SK-N-SH (cell line): Measurements from ENCODE around the gene SPATA12. TPM values are rescaled to one million over a fixed set of nuclear protein-coding genes. Genes with fewer than 3 reads are reported as not detected.

Experiments used
- CTCF ChIA-PET: fragments of 300-600, 350-600 bp; formaldehyde crosslinking; extraction: SDS; loops from one replicate; lab custom pipeline; 2021; lab: Yijun Ruan, JAX
- POLR2A ChIA-PET: fragments of 350-600 bp; sonication (Branson Sonifier 250); formaldehyde crosslinking; extraction: SDS; loops from one replicate; lab custom pipeline; 2020; ENCODE audit warnings: antibody characterized with exemption, inconsistent platforms; lab: Yijun Ruan, JAX
- DNase-seq: peaks from one replicate; pipeline ENCODE4 v3.0.0; 2012
- H2AFZ ChIP-seq: fragments of 200-600 bp; sonication (generic); 2 replicates; pipeline ENCODE4 v1.8.1; 2016; ENCODE audit warnings: antibody characterized with exemption, mild to moderate bottlenecking, low read depth
- H3F3A ChIP-seq: fragments of 200-600 bp; sonication (generic); replicated peaks from 2 replicates; pipeline ENCODE3; 2016; ENCODE audit warnings: antibody characterized with exemption, mild to moderate bottlenecking; ENCODE audit not compliant: insufficient read depth
- H3K27ac ChIP-seq, 2 experiments: fragments of 200-500 bp in 1 of 2; fragments of 200-600 bp in 1 of 2; sonication (Bioruptor generic) in 1 of 2; sonication (generic), shearing (Covaris generic) in 1 of 2; 2 replicates each; pipeline versions ENCODE4 v1.5.1 to v1.6.1; 2014 to 2016; ENCODE audit warnings: low read depth in 2 of 2, inconsistent platforms in 1 of 2, low read length in 1 of 2, mild to moderate bottlenecking in 1 of 2, mixed read lengths in 1 of 2
- H3K27me3 ChIP-seq: fragments of 200-600 bp; sonication (generic), shearing (Covaris generic); 2 replicates; pipeline ENCODE4 v1.6.1; 2016; ENCODE audit warnings: mixed run types; ENCODE audit not compliant: insufficient read depth
- H3K36me3 ChIP-seq, 2 experiments: fragments of 200-500 bp in 1 of 2; fragments of 200-600 bp in 1 of 2; sonication (Bioruptor generic) in 1 of 2; sonication (generic) in 1 of 2; replicated peaks in 1 of 2; 2 replicates each; pipeline versions ENCODE3 to v1.5.1; 2014 to 2016; ENCODE audit warnings: low read length in 1 of 2, mild to moderate bottlenecking in 1 of 2; ENCODE audit not compliant: insufficient read depth in 2 of 2, control insufficient read depth in 1 of 2
- H3K4me1 ChIP-seq, 2 experiments: fragments of 200-500 bp in 1 of 2; fragments of 200-600 bp in 1 of 2; sonication (Bioruptor generic) in 1 of 2; sonication (generic), shearing (Covaris generic) in 1 of 2; 2 replicates each; pipeline versions ENCODE4 v1.5.1 to v1.6.1; 2014 to 2016; ENCODE audit warnings: low read depth in 1 of 2, low read length in 1 of 2, mixed run types in 1 of 2; ENCODE audit not compliant: insufficient read depth in 2 of 2, control insufficient read depth in 1 of 2
- H3K4me2 ChIP-seq: fragments of 200-600 bp; sonication (generic), shearing (Covaris generic); 2 replicates; pipeline ENCODE4 v1.6.1; 2017; ENCODE audit warnings: mixed run types
- H3K4me3 ChIP-seq, 2 experiments: fragments of 200-500 bp in 1 of 2; fragments of 200-600 bp in 1 of 2; sonication (Bioruptor generic) in 1 of 2; sonication (generic), shearing (Covaris generic) in 1 of 2; 2 replicates each; pipeline versions ENCODE4 v1.5.1 to v1.8.1; 2014 to 2016; ENCODE audit warnings: low read depth in 2 of 2, inconsistent platforms in 1 of 2, low read length in 1 of 2, mild to moderate bottlenecking in 1 of 2, mixed read lengths in 1 of 2, moderate library complexity in 1 of 2
- H3K79me2 ChIP-seq: fragments of 200-600 bp; sonication (generic); 2 replicates; pipeline ENCODE4 v1.8.1; 2017; ENCODE audit warnings: mild to moderate bottlenecking; ENCODE audit not compliant: insufficient read depth
- H3K9ac ChIP-seq: fragments of 200-600 bp; sonication (generic); 2 replicates; pipeline ENCODE4 v1.6.1; 2017; ENCODE audit warnings: mixed run types
- H3K9me2 ChIP-seq: fragments of 200-600 bp; sonication (generic); 2 replicates; pipeline ENCODE4 v1.6.1; 2017; ENCODE audit warnings: mixed run types
- H3K9me3 ChIP-seq: fragments of 200-600 bp; sonication (generic); 2 replicates; pipeline ENCODE4 v1.6.1; 2017; ENCODE audit warnings: mixed run types, mild to moderate bottlenecking, moderate library complexity
- H4K20me1 ChIP-seq: fragments of 200-600 bp; sonication (generic); 2 replicates; pipeline ENCODE4 v1.6.1; 2017; ENCODE audit warnings: mild to moderate bottlenecking, mixed run types; ENCODE audit not compliant: insufficient read depth
- CHD2 ChIP-seq: fragments of 150-350 bp; IDR thresholded peaks from 2 replicates; pipeline ENCODE4 v1.6.1; 2018; ENCODE audit warnings: low read length; ENCODE audit not compliant: partially characterized antibody
- EP300 ChIP-seq, 2 experiments: IDR thresholded peaks; 2 replicates each; pipeline versions ENCODE4 v1.4.0 to v1.6.1; 2012; ENCODE audit warnings: borderline replicate concordance in 1 of 2, low read depth in 1 of 2, low read length in 1 of 2
- FOSL2 ChIP-seq: IDR thresholded peaks from 2 replicates; pipeline ENCODE4 v1.4.0; 2012; ENCODE audit warnings: low read depth, mild to moderate bottlenecking, moderate library complexity, borderline replicate concordance
- FOXM1 ChIP-seq: IDR thresholded peaks from 2 replicates; pipeline ENCODE4 v1.4.0; 2012; ENCODE audit warnings: low read depth, mild to moderate bottlenecking
- GATA2 ChIP-seq: sonication (generic); formaldehyde crosslinking; IDR thresholded peaks from 2 replicates; pipeline ENCODE4 v1.5.0; 2020; ENCODE audit warnings: mild to moderate bottlenecking, missing genetic modification reagents
- JUND ChIP-seq: IDR thresholded peaks from 2 replicates; pipeline ENCODE4 v1.4.0; 2012
- MXI1 ChIP-seq: IDR thresholded peaks from 2 replicates; pipeline ENCODE4 v1.6.1; 2012; ENCODE audit warnings: mild to moderate bottlenecking, low read depth, low read length, improper control_type of control experiment
- NFIC ChIP-seq: IDR thresholded peaks from 2 replicates; pipeline ENCODE4 v1.4.0; 2012; ENCODE audit warnings: borderline replicate concordance
- POLR2AphosphoS5 ChIP-seq: IDR thresholded peaks from 2 replicates; pipeline ENCODE4 v1.6.1; 2012; ENCODE audit warnings: low read depth, low read length
- RCOR1 ChIP-seq: fragments of 150-350 bp; IDR thresholded peaks from 2 replicates; pipeline ENCODE4 v1.6.1; 2017; ENCODE audit warnings: antibody characterized with exemption, low read length
- RFX5 ChIP-seq: IDR thresholded peaks from 2 replicates; pipeline ENCODE4 v1.6.1; 2012; ENCODE audit warnings: mild to moderate bottlenecking, improper control_type of control experiment, low read length
- SIN3A ChIP-seq: IDR thresholded peaks from 2 replicates; pipeline ENCODE4 v1.6.1; 2012; ENCODE audit warnings: low read depth, mild to moderate bottlenecking, low read length, moderate library complexity, borderline replicate concordance
- SMC3 ChIP-seq: IDR thresholded peaks from 2 replicates; pipeline ENCODE4 v1.6.1; 2012; ENCODE audit warnings: low read depth, low read length, improper control_type of control experiment
- TAF1 ChIP-seq: IDR thresholded peaks from 2 replicates; pipeline ENCODE4 v1.6.1; 2012; ENCODE audit warnings: low read depth, mild to moderate bottlenecking, low read length, moderate library complexity, borderline replicate concordance
- YY1 ChIP-seq: IDR thresholded peaks from 2 replicates; pipeline ENCODE4 v1.4.0; 2012; ENCODE audit warnings: low read depth, mild to moderate bottlenecking
- WGBS: methylation state at CpG from one replicate; pipeline ENCODE4 v1.1.6; 2017; ENCODE audit warnings: low lambda C conversion rate; 5-methylcytosine and 5-hydroxymethylcytosine counted together
- polyA plus RNA-seq, 3 experiments: library from polyadenylated mRNA; depleted of rRNA; stranded (reverse); fragments of >200 nt; gene quantifications; 2 replicates each; pipeline ENCODE4 v1.2.3, GENCODE V29; 2012
- TF ChIP-seq, protein P1 (sequence below): IDR thresholded peaks from 2 replicates; pipeline ENCODE4 v1.4.0; 2012; ENCODE audit warnings: low read depth, borderline replicate concordance
- TF ChIP-seq, protein P2 (sequence below): fragments of 150-350 bp; IDR thresholded peaks from 2 replicates; pipeline ENCODE4 v1.6.1; 2017; ENCODE audit warnings: antibody characterized with exemption, low read length, low read depth, borderline replicate concordance
- TF ChIP-seq, protein P3 (sequence below): fragments of 150-350 bp; IDR thresholded peaks from 2 replicates; pipeline ENCODE4 v1.6.1; 2016; ENCODE audit warnings: mild to moderate bottlenecking, low read depth, low read length

The SPATA12 gene
- polyA plus RNA-seq, 1 of the 3 experiments (the other 2 are of a cell fraction), result 0.33 TPM

DNA sequence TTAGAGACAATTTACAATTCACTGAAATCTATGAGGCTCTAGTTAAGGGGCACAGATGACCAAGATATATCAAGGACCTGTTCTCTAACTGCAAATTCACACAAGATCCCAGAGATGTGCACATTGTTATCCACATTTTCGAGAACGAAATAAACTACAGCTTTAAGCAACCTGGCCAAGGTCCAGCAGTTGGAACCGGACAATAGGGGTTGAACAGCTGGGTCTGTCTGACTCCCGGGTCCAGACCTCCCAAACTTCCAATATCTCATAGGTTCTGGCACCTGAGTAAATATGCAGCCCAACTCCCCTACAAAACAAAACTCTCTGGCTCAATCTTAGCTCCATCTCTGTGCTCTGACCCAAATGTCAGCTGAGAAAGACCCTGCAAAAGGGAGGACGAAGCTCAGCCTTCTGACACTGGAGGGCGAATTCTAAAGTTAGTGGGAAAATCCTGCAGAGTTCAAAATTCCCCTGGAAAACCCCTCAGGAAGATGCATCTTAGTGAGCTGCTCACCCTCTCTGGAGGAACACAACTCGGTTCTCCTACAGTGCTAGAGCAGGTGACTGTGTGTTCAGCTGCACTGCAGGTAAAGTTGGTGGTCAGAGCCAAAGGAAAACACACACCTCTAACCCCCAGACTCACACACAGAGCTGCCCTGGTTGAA lies 14.2 kb upstream of the SPATA12 start:
- H3K79me2 ChIP-seq, result no peaks in the 10 kb centered on the region
- DNase-seq, result no peak
- no peak overlapping the region for H3K27ac ChIP-seq
- WGBS, result 74% methylated on average over 7 of the region's 7 CpGs
- H3K36me3 ChIP-seq, result no peaks in the 10 kb centered on the region
- no peak overlapping the region for H2AFZ ChIP-seq
- H3K4me2 ChIP-seq, result no peak overlapping the region
- no peaks in the 10 kb centered on the region for H3K9me2 ChIP-seq
- TF ChIP-seq TAF1 (no peak), JUND (no peak), SMC3 (no peak), RCOR1 (no peak), RFX5 (no peak), CHD2 (no peak), NFIC (no peak), POLR2AphosphoS5 (no peak), SIN3A (no peak), FOXM1 (no peak), FOSL2 (no peak), YY1 (no peak), EP300 (IDR thresholded peaks at IDR 0.05; ENCODE audit: borderline replicate concordance in 1 of 2, low read depth in 1 of 2, low read length in 1 of 2) (no peak)
- TF ChIP-seq, protein P1, sequence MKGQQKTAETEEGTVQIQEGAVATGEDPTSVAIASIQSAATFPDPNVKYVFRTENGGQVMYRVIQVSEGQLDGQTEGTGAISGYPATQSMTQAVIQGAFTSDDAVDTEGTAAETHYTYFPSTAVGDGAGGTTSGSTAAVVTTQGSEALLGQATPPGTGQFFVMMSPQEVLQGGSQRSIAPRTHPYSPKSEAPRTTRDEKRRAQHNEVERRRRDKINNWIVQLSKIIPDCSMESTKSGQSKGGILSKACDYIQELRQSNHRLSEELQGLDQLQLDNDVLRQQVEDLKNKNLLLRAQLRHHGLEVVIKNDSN, result no peak
- TF ChIP-seq, protein P2, sequence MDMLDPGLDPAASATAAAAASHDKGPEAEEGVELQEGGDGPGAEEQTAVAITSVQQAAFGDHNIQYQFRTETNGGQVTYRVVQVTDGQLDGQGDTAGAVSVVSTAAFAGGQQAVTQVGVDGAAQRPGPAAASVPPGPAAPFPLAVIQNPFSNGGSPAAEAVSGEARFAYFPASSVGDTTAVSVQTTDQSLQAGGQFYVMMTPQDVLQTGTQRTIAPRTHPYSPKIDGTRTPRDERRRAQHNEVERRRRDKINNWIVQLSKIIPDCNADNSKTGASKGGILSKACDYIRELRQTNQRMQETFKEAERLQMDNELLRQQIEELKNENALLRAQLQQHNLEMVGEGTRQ, result no peak
- H3K27me3 ChIP-seq, result no peaks in the 10 kb centered on the region
- H3K9ac ChIP-seq, result no peak overlapping the region
- no peak overlapping the region for H3K4me3 ChIP-seq
- H3K4me1 ChIP-seq, result peaks cover 0 to 7% of the 10 kb centered on the region in 2 experiments; a peak in 1 of 4 replicates
- no peaks in the 10 kb centered on the region for H3F3A ChIP-seq
- CTCF ChIA-PET, result interaction anchor here (0.9 to 1.5 kb wide), 4 partner anchors 8 to 344 kb away, joined by 3 to 5 read pairs (median 4); no protein-coding TSS in a partner anchor
- H3K9me3 ChIP-seq, result no peaks in the 10 kb centered on the region
- no peaks in the 10 kb centered on the region for H4K20me1 ChIP-seq
- POLR2A ChIA-PET, result no interaction called here

DNA sequence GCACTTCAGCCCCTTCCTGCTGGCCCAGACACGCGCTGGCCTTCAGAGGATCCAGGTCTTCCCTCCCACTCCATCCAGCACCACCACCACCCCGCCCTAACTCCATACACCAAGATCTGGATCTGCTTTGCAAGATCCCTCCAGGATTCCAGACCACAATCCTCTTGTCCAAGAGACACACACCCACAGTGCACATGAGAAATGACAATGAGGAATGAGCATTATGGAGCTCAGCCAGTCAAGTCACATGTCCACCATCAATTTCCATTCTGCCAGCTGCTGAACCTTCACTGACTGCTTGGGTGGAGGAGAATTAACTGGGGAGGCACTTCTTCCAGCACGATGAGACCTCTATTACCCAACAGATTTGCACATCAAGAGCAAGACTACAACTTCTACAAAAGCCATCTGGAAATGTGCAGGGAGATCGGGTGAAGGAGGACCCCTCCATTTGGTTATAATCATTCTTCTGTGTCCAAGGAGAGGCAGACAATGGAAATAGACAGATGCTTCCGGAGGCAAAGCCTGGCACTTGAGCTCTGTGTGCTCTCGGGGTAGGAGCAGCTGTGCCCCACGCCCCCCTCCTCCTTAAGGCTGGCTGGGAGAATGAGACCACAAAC lies 12.3 kb upstream of the SPATA12 start:
- H3K36me3 ChIP-seq, result no peaks in the 10 kb centered on the region
- no peaks in the 10 kb centered on the region for H3K9me2 ChIP-seq
- H3K27ac ChIP-seq, result no peak overlapping the region
- H3K79me2 ChIP-seq, result no peaks in the 10 kb centered on the region
- H3K9me3 ChIP-seq, result no peaks in the 10 kb centered on the region
- no peak overlapping the region for H3K4me3 ChIP-seq
- POLR2A ChIA-PET, result no interaction called here
- no peak for TF ChIP-seq GATA2 (CRISPR knock-in tag)
- no peak for TF ChIP-seq MXI1
- TF ChIP-seq, protein P2, result no peak
- TF ChIP-seq, protein P3, sequence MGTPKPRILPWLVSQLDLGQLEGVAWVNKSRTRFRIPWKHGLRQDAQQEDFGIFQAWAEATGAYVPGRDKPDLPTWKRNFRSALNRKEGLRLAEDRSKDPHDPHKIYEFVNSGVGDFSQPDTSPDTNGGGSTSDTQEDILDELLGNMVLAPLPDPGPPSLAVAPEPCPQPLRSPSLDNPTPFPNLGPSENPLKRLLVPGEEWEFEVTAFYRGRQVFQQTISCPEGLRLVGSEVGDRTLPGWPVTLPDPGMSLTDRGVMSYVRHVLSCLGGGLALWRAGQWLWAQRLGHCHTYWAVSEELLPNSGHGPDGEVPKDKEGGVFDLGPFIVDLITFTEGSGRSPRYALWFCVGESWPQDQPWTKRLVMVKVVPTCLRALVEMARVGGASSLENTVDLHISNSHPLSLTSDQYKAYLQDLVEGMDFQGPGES, result no peak
- no peak for TF ChIP-seq EP300 (IDR thresholded peaks at IDR 0.05; ENCODE audit: borderline replicate concordance in 1 of 2, low read depth in 1 of 2, low read length in 1 of 2)
- TF ChIP-seq, protein P1, result peak; percentile 40; the same call in 1 of the 2 replicates
- no peaks in the 10 kb centered on the region for H3K27me3 ChIP-seq
- no peak for DNase-seq
- H2AFZ ChIP-seq, result no peak overlapping the region
- no peak overlapping the region for H3K4me2 ChIP-seq
- H4K20me1 ChIP-seq, result no peaks in the 10 kb centered on the region
- H3F3A ChIP-seq, result no peaks in the 10 kb centered on the region
- H3K9ac ChIP-seq, result no peak overlapping the region
- H3K4me1 ChIP-seq, result peaks cover 0 to 2% of the 10 kb centered on the region in 2 experiments; a peak in 1 of 4 replicates
- 88% methylated on average over 8 of the region's 8 CpGs for WGBS
- CTCF ChIA-PET, result interaction anchor here (0.8 to 1.1 kb wide), 2 partner anchors 30 to 59 kb away, joined by 3 to 5 read pairs; no protein-coding TSS in a partner anchor
